Lung (tissue), 12 donors: ENCODE data around the gene SMPDL3B. TPM values are rescaled to one million over a fixed set of nuclear protein-coding genes. Genes with fewer than 3 reads are reported as not detected.
A peak's percentile ranks its signal among the peaks of the same experiment; 100 is the strongest.

Experiments
- ATAC-seq: fragments of 200-7000 bp; cut with Tn5 transposase; one replicate; pipeline ENCODE4 v1.9.1; 2020; ENCODE audit warnings: moderate number of reproducible peaks; ENCODE audit not compliant: insufficient read depth, low FRiP score
- DNase-seq, 3 donors: peaks; one replicate each; pipeline ENCODE4 v3.0.0-alpha.2; 2013 to 2017
- H3K27ac ChIP-seq, 2 donors: one replicate each; pipeline ENCODE4 v1.5.1; 2013; ENCODE audit warnings: mild to moderate bottlenecking in 2 of 2, moderate library complexity in 2 of 2, control low read depth in 1 of 2, inconsistent platforms in 1 of 2, low read depth in 1 of 2, low read length in 1 of 2
- H3K27me3 ChIP-seq, 3 donors: one replicate each; pipeline ENCODE4 v1.5.1; 2013; ENCODE audit warnings: low read length in 2 of 3; ENCODE audit not compliant: control insufficient read depth in 3 of 3, insufficient read depth in 3 of 3
- H3K36me3 ChIP-seq, 4 donors: one replicate each; pipeline ENCODE4 v1.5.1; 2013; ENCODE audit warnings: low read length in 4 of 4, mild to moderate bottlenecking in 1 of 4, moderate library complexity in 1 of 4; ENCODE audit not compliant: control insufficient read depth in 4 of 4, insufficient read depth in 4 of 4
- H3K4me1 ChIP-seq, 5 donors: one replicate each; pipeline ENCODE4 v1.5.1; 2013; ENCODE audit warnings: low read length in 5 of 5, mild to moderate bottlenecking in 2 of 5, moderate library complexity in 1 of 5; ENCODE audit not compliant: control insufficient read depth in 5 of 5, insufficient read depth in 5 of 5
- H3K4me3 ChIP-seq: one replicate; pipeline ENCODE4 v1.5.1; 2013; ENCODE audit warnings: mild to moderate bottlenecking, control low read depth, moderate library complexity
- H3K9ac ChIP-seq, 2 donors: one replicate each; pipeline ENCODE4 v1.5.1; 2013; ENCODE audit warnings: low read length in 2 of 2, control low read depth in 1 of 2; ENCODE audit not compliant: insufficient read depth in 1 of 2
- H3K9me3 ChIP-seq, 4 donors: one replicate each; pipeline ENCODE4 v1.5.1; 2013; ENCODE audit warnings: low read length in 3 of 4, mild to moderate bottlenecking in 1 of 4, moderate library complexity in 1 of 4; ENCODE audit not compliant: control insufficient read depth in 4 of 4, insufficient read depth in 3 of 4
- CTCF ChIP-seq: IDR thresholded peaks from 2 replicates; pipeline ENCODE4 v1.5.1; 2012; ENCODE audit warnings: mild to moderate bottlenecking; ENCODE audit errors: control extremely low read depth, extremely low read depth
- WGBS, 2 donors: extraction: QIAGEN DNeasy Blood & Tissue Kit; methylation state at CpG; one replicate each; pipeline ENCODE4 v1.1.7; 2013; 5-methylcytosine and 5-hydroxymethylcytosine counted together
- polyA plus RNA-seq, 2 donors: library from polyadenylated mRNA; stranded (reverse); fragments of 200-250 nt; gene quantifications; one replicate each; pipeline ENCODE4 v1.2.1, GENCODE V29; 2013
- total RNA-seq, 2 donors: library from RNA; depleted of rRNA in 1 of 2; stranded (reverse); fragments of >200 nt in 1 of 2; gene quantifications; one replicate each; pipeline ENCODE4 v1.2.1, GENCODE V29; 2014 to 2021
- donor health status: control.
- donor health status: control.
- donor health status: Bipolar disorder and iron deficiency.
- donor health status: healthy.
- donor health status: DM: yes; HTN: yes; CAD: no.

The SMPDL3B gene
- total and polyA plus RNA-seq, 4 donors, result 6.4 to 17.6 (median 16.8) TPM

- Histone ChIP-seq H3K9me3 (no peaks in the 10 kb centered on the region), H3K27me3 (no peaks in the 10 kb centered on the region), H3K36me3 (peaks cover 7 to 25% (median 17%) of the 10 kb centered on the region in 4 donors), H3K9ac (no peak overlapping the region), H3K4me1 (no peaks in the 10 kb centered on the region), H3K4me3 (no peak overlapping the region), H3K27ac (peak overlapping the region in 1 of 2 donors; percentile 62)
- DNase-seq (no peak), ATAC-seq (no peak)
- TF ChIP-seq CTCF, result no peak
- 85 to 89% methylated on average over 3 of the region's 3 CpGs for WGBS, 2 donors
These were observed 45.3 kb upstream of the SMPDL3B start for GRCh38 chr1:27889506-27889905.

- no peaks in the 10 kb centered on the region for H3K4me1 ChIP-seq
- peak in 1 of 3 donors; percentile 13 for DNase-seq
- no peaks in the 10 kb centered on the region for H3K9me3 ChIP-seq
These were observed 43.5 kb upstream of the SMPDL3B start for GRCh38 chr1:27891196-27891889.

GRCh38 chr1:27894521-27894920 lies 40.3 kb upstream of the SMPDL3B start:
- Histone ChIP-seq H3K4me3 (no peak overlapping the region), H3K36me3 (peaks cover 10 to 35% (median 28%) of the 10 kb centered on the region in 4 donors), H3K27me3 (no peaks in the 10 kb centered on the region), H3K9me3 (no peaks in the 10 kb centered on the region), H3K27ac (no peak overlapping the region), H3K9ac (no peak overlapping the region), H3K4me1 (no peaks in the 10 kb centered on the region)
- no peak for DNase-seq
- ATAC-seq, result no peak
- 82 to 88% methylated on average over 3 of the region's 3 CpGs for WGBS, 2 donors
- TF ChIP-seq CTCF, result no peak

More at GRCh38 chr1:27891196-27891889, 43.5 kb upstream of the SMPDL3B start:
- no peak for TF ChIP-seq CTCF
- 23 to 64% methylated on average over 7 of the region's 7 CpGs for WGBS, 2 donors
- ATAC-seq, result no peak
- Histone ChIP-seq H3K4me3 (no peak overlapping the region), H3K9ac (no peak overlapping the region), H3K36me3 (peaks cover 9 to 31% (median 24%) of the 10 kb centered on the region in 4 donors), H3K27me3 (no peaks in the 10 kb centered on the region), H3K27ac (no peak overlapping the region)

GRCh38 chr1:27906759-27907158 lies 28.0 kb upstream of the SMPDL3B start:
- peaks cover 0 to 9% (median 0%) of the 10 kb centered on the region in 5 donors for H3K4me1 ChIP-seq
- H3K27me3 ChIP-seq, result no peaks in the 10 kb centered on the region
- no peak overlapping the region for H3K9ac ChIP-seq
- H3K36me3 ChIP-seq, result peaks cover 19 to 38% (median 27%) of the 10 kb centered on the region in 4 donors
- H3K9me3 ChIP-seq, result no peaks in the 10 kb centered on the region
- TF ChIP-seq CTCF, result no peak
- no peak overlapping the region for H3K4me3 ChIP-seq
- ATAC-seq (no peak), DNase-seq (peak; percentile 55 to 74 (median 63))
- 79 to 88% methylated on average over 2 of the region's 2 CpGs for WGBS, 2 donors
- no peak overlapping the region for H3K27ac ChIP-seq
